Stimulated activated CD4-positive, alpha-beta T cell treated with anti-CD3 and anti-CD28 coated beads, Interleukin-1b, Interleukin-23, amount 100 ng/mL, for 24 hours (primary cell): ENCODE measurements around the gene NPHS1.

Experiments used
- DNase-seq, 4 experiments: peaks; one replicate each; pipeline ENCODE4 v3.0.0-alpha.2; 2020; ENCODE audit warnings: low read depth in 4 of 4, low spot score in 1 of 4

Gene NPHS1

GRCh38 chr19:35789195-35789977, 62.9 kb downstream of the NPHS1 start:
- no peak for DNase-seq

- DNase-seq, result no peak
Observed at GRCh38 chr19:35788205-35788960, 63.9 kb downstream of the NPHS1 start.

DNA sequence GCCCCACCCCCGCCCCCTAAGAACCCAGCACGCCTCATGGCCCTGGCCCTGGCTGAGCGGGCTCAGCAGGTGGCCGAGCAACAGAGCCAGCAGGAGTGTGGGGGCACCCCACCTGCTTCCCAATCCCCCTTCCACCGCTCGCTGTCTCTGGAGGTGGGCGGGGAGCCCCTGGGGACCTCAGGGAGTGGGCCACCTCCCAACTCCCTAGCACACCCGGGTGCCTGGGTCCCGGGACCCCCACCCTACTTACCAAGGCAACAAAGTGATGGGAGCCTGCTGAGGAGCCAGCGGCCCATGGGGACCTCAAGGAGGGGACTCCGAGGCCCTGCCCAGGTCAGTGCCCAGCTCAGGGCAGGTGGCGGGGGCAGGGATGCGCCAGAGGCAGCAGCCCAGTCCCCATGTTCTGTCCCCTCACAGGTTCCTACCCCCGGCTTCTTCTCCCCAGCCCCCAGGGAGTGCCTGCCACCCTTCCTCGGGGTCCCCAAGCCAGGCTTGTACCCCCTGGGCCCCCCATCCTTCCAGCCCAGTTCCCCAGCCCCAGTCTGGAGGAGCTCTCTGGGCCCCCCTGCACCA, 65.0 kb downstream of the NPHS1 start:
- DNase-seq, result no peak

DNA sequence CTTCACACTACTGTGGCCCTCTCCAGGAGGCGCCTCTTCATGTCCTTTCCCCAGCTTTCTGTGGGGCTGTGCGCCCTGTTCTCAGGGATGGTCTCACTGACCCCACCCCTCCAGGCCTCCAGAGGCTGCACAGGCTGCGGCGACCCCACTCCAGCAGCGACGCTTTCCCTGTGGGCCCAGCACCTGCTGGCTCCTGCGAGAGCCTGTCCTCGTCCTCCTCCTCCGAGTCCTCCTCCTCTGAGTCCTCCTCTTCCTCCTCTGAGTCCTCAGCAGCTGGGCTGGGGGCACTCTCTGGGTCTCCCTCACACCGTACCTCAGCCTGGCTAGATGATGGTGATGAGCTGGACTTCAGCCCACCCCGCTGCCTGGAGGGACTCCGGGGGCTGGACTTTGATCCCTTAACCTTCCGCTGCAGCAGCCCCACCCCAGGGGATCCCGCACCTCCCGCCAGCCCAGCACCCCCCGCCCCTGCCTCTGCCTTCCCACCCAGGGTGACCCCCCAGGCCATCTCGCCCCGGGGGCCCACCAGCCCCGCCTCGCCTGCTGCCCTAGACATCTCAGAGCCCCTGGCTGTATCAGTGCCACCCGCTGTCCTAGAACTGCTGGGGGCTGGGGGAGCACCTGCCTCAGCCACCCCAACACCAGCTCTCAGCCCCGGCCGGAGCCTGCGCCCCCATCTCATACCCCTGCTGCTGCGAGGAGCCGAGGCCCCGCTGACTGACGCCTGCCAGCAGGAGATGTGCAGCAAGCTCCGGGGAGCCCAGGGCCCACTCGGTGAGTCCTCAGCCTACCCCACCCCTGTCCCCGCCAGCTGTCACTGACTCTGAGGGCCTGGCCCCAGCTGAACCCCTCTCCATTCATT, 65.8 kb downstream of the NPHS1 start:
- no peak for DNase-seq

DNA sequence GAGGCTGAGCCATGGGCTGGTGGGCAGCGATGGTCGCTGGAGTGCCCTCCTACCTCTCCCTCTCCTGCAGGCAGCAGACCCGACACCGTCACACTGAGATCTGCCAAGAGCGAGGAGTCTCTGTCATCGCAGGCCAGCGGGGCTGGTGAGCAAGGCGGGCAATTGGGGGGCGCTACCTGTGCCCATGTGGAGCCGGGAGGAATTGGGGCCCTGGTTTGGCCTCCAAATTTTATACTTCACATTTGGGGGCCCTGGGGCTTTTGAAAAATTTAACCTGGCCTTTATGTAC, 67.0 kb downstream of the NPHS1 start:
- DNase-seq, result no peak

GRCh38 chr19:35784503-35785338, 67.6 kb downstream of the NPHS1 start:
- DNase-seq, result no peak

DNA sequence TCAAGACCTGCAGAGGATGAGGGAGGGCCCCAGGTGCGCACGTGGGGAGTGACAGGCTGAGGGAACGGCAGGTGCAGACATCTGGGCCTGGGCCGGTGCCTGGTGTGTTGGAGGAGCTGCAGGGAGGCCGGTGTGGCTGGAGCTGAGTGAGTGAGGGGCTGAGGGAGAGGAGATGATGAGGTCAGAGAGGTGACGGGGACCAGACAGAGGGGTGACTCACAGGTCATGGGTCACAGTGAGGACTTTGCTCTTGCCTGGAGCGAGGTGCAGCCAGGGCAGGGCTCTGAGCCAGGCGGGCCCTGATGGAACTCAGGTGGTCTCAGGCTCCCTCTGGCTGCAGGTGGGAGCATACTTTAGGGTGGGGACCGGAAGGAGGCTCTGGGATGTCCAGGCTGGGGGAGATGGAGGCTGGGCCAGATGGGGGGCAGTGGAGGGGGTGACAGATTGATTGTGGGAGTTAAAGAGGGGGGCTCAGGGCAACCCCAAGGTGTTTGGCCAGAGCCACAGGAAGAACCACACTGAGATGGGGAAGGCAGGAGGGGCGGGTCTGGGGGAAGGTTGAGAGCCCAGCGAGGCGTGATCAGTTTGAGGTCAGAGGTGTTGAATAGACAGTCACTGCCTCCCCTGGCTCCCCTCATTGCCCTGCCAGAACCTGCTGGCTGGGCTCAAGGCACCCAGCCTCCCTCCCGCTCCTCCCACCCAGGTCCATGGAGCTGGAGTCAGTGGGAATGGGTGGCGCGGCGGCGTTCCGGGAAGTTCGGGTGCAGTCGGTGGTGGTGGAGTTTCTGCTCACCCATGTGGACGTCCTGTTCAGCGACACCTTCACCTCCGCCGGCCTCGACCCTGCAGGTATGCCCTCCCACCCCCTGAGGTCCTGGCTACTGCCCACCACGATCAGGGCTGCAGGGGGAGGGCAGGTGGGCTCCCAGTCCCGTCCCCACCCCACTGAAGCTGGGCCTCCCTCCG, 68.6 kb downstream of the NPHS1 start:
- DNase-seq, result no peak

- no peak for DNase-seq
Observed at GRCh38 chr19:35782589-35782988, 69.7 kb downstream of the NPHS1 start.

DNA sequence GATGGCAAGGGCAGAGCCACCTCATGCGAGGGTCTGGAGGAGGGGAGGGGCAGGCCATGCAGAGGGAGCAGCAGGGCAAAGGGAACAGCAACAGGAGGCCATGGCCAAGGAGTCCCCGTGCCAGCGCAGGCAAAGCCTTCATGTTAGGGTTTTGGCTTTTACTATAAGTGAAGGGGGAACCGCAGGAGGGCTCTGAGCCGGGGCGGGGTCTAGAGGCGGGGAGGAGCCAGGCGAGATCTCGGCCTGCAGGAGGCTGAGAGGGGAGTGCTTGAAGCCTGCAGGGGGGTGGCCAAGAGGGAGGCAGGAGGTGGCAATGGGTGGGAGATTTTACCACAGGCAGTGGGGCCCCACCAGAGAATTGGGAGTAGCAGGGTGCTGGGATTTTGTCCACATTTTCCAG, 70.7 kb downstream of the NPHS1 start:
- no peak for DNase-seq

GRCh38 chr19:35780717-35781116, 71.6 kb downstream of the NPHS1 start:
- DNase-seq, result no peak

- no peak for DNase-seq
Observed at GRCh38 chr19:35780058-35780457, 72.2 kb downstream of the NPHS1 start.

GRCh38 chr19:35779033-35779432, 73.3 kb downstream of the NPHS1 start:
- no peak for DNase-seq

- DNase-seq, result no peak
Observed at GRCh38 chr19:35777961-35778360, 74.3 kb downstream of the NPHS1 start.

DNA sequence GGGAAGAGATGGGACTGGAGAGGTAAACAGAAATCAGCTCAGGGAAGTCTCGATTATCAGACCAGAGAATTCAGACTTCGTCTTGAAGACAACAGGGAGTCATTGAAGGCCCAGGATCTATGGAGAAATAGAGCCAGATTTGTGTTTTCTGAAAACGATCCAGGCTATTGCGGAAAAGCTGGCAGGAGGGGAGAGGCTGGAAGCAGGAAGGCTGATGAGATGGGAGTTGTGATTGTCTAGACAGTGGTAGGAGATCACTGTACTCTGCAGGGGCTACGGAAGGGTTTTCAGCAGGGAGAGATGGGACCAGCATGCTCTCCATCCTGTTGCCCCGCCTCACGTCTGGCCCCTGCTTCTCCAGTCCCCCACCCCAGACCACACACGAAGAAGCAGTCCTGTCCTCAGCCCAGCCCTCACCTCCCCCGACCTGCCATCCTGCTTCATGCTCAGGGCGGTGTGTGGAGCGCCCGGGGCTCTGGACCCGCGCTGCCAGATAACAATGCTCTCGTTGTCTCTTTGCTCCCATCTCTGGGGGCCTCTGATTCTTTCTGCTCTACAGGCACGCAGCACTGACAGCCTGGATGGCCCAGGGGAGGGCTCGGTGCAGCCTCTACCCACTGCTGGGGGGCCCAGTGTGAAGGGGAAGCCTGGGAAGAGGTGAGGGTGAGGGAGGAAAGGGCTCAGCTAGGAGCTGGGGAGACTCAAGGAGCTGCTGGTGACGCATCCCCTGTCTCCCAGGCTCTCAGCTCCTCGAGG, 75.0 kb downstream of the NPHS1 start:
- DNase-seq, result no peak

DNA sequence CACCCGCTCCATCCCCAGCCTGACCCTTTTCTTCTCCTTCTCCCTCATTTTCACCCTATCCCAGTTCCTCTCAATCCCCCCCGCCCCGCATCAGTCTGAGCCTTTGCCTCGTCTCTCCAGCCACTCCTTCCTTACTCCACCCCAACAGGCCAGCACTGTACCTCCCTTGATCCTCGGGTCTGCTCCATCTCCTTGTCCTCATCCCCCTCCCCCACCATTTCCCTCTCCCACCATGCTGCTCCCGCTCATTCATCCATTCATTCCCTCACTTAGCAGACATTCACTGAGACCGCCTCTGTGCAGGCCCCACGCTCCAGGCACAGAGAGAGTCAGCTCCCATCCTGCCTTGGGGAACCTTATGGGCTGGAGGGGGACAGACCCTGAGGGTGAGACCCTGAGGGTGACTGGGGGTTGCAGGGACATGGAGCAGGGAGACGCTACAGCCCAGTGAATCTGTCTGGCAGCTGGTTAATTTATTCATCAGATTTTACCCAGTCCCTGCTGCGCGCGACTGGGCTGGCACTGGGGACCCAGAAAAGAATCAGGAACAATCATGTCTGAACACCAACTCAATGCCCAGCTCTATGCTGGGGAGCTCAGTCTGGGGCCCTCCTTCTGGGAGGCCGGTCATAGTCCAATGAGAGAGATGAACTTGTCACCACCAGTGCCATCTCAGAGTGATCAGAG, 76.1 kb downstream of the NPHS1 start:
- no peak for DNase-seq
